Stimulated activated CD8-positive, alpha-beta memory T cell treated with anti-CD3 and anti-CD28 coated beads, Interleukin-7, amount 100 ng/mL, for 24 hours (primary cell): ENCODE data around the gene PTGFRN.

ENCODE experiments used
- DNase-seq: peaks from one replicate; pipeline ENCODE4 v3.0.0-alpha.2; 2020; ENCODE audit warnings: low read depth

Gene PTGFRN

DNA sequence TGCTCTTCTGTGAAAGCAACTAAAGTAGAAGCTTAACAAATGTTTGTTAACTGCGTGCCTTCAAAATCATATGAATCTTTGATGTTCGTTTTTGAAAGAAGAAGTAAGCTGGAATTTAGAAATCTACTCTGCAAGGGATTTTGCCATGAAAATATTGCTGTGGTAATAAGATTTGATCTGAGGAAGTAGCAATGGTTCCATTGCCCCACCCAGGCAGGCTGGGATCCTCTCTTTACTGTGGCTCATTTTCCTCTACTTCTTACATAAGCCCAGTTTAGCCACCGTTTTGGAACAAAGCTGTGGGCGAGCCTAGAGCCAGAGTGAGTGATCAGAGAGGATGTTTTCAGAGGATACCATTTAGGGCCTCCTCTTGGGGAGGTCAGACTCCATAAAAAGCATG, 20.3 kb upstream of the PTGFRN start:
- no peak for DNase-seq

GRCh38 chr1:116891396-116892079, 18.2 kb upstream of the PTGFRN start:
- no peak for DNase-seq

GRCh38 chr1:116895073-116895472, 14.6 kb upstream of the PTGFRN start:
- no peak for DNase-seq

DNA sequence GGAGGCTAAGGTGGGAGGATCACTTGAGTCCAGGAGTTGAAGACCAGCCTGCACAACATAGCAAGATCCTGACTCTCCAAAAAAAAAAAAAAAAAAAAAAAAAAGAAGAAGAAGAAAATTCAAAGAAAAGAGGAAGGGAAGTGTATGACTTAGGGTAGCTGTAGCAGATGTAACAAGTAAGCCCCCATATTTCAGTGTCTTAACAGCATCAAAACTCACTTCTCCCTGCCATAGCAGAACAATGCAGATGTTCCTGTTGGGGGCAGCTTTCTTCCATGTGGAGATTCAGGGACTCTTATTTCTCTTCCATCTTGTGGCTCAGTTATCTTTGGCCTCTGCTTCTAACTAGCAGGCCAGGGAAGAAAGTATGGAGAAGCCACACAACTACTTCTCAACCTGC, 10.2 kb upstream of the PTGFRN start:
- no peak for DNase-seq

DNA sequence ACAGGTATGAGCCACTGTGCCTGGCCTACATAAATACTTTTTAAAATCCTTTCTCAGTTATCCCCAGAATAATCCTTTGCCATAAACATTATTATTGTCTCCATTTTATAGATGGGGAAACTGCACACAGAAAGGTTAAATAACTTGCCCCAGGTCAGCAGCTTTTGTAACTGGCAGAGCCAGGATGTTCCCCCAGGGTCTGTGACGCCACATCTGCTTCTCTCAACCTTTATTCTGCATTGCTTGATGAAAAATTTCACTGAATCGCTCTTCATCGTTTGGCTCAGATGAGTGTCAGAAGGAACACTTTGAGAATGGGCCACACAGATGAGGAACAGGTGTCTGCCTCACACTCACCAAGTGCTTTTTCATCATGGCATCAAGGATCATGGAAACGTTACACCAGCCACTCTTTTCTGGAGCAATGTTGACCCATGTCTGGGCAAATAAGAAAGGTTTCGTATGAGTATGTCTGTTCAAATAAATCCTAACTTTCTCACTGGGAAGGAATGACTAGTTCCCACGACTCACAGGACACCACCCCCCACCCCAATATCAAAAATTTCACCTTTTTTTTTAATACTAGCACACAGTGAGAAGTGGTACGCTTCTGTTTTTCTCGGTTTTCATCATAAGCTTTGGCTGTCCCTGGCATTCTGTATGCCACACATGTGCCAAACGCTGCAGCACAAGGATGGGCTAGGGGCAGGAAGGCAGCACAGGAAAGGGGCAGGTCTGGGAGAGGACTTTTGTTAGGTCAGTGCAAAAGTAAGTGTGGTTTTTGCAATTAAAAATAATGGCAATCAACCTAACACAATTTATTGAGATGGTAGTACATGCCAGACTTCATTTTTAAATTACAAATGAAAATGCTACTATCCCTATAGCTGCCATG, 9.0 kb upstream of the PTGFRN start:
- no peak for DNase-seq

GRCh38 chr1:116902027-116902426, 7.7 kb upstream of the PTGFRN start:
- no peak for DNase-seq

DNA sequence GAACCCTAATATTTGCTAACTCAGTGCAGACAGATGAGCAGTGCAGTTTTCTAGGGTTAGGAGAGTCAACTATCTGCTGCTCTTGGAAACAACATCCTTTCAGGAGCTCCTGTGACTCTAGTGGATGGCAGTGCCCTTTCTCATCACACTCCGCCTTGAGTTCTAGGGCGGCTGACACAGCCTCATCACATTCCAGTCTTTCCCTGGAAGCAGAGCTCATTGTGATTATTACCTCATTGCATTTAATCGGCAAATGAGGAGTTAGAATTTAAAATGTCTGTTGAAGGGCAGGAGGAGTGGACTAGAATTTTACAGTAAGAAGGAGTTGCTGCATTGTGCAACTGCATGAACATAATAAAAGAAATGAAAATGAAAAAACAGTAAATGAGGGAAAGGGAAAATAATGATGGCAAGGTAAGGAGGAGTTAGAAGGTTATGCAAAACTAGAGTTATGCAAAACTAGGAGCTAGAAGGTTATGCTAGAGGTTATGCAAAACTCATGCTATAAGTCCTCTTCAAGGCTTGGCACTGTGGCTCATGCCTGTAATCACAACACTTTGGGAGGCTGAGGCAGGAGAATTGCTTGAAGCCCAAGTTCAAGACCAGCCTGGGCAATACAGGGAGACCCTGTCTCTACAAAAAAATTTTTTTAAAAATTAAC, 6.9 kb upstream of the PTGFRN start:
- no peak for DNase-seq

DNA sequence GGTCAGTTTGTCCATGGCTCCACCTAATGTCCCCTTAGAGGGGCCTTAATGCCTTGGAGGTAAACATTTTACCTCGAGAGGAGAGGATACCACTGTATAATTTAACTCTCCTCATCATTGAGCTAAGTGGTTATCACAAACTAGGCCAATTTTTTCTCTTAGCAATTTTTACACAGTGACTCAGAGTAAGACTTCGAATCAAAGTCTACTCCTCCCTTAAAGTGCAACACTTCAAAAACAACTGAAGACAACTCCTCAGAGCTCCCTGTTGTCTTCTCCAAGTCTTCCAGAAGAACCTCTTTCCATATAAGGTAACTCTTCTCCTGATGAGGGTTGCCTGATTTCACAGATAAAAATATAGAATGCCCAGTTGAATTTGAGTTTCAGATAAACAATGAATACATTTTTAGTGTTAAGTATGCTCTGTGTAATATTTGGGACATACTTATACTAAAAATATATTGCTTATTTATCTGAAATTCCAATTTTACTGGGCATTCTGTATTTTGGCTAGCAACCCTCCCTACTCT, 4.9 kb upstream of the PTGFRN start:
- no peak for DNase-seq

- DNase-seq, result no peak
Measured at GRCh38 chr1:116906812-116907211, 2.9 kb upstream of the PTGFRN start.

- DNase-seq, result no peak
Measured at GRCh38 chr1:116907351-116907750, 2.4 kb upstream of the PTGFRN start.

- no peak for DNase-seq
Measured at GRCh38 chr1:116908266-116908665, 1.4 kb upstream of the PTGFRN start.

GRCh38 chr1:116908820-116909511, 750 bp upstream of the PTGFRN start:
- DNase-seq, result no peak

- peak; percentile 5 for DNase-seq
Measured at GRCh38 chr1:116910379-116911187, 867 bp downstream of the PTGFRN start.

DNA sequence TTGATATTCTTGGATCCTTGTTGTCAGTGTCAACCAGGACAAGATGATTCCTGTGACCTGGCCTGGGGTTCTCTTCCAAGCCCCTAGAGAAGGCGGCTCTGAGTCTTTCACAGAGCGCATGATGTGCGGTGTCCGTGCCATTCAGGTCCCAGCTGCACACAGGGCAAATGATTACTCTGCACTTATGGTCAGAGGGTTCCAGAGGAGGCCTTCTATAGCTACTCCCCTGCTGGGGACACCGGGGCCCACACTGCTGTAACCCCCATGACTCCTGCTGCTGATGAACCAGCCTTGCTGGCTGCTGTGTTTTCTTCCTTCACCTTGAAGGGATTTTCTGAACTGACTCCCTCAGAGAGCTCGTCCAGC, 1.5 kb downstream of the PTGFRN start:
- DNase-seq, result no peak

DNA sequence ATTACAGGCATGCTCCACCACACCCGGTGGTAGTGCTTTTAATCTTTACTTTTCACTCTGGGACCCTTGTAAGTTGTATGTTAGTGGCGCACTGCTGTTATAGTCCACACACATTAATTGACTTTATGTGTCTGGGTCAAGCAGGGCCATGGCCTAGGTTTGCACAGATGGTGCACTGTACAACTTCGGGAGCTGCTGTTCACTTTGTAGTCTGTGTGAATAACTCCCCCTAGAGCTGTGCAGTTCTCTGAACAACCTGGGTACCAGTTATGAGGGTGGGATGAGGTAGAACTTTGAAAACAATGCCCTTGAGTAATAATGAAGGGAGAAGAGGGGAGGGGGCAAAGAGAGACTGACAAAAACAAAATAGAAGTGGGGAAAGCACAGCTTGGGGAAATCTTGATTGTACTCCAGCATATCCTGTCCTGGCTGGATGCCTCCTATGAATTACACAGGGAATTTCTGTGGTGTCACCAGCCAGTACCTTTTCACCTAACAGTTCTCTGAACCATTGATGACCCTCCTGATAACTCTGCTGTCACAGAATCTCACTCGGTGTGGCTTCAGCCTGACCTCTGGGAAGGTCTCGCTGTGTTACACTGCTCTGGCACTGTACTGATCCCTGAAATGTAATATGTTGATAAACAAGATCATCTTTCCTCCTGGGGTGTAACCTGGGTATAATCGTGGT, 2.2 kb downstream of the PTGFRN start:
- no peak for DNase-seq

GRCh38 chr1:116912846-116913245, 3.1 kb downstream of the PTGFRN start:
- DNase-seq, result no peak

GRCh38 chr1:116913941-116914340, 4.2 kb downstream of the PTGFRN start:
- DNase-seq, result no peak

- no peak for DNase-seq
Measured at GRCh38 chr1:116914667-116915066, 5.0 kb downstream of the PTGFRN start.

- DNase-seq, result no peak
Measured at GRCh38 chr1:116915086-116915661, 5.5 kb downstream of the PTGFRN start.

DNA sequence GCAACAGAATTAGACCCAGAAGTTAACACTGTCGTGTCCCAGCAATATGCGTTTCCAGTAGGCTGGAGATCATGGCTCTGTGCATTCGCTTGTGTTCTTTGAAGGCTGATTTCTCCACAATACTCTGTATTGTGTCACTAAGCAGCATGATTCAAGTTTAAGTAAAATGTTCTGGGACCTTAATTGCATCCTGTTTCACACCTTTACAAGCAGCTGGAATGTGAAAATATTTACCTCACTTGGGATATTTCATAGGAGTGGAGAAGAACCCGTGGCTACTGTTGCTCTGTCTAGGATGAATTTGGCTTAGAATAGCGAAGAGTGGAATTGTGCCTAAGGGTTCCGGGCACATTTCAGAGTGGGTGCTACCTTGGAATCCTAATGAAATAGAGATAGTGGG, 6.3 kb downstream of the PTGFRN start:
- DNase-seq, result no peak
